K562 (cell line): ENCODE results near the gene HGS. TPM values are rescaled to one million over a fixed set of nuclear protein-coding genes. Genes with fewer than 3 reads are reported as not detected.

Experiments used
- ARID1B ChIP-seq: fragments of 450-650 bp; IDR thresholded peaks from 2 replicates; pipeline ENCODE4 v1.6.1; 2016; ENCODE audit warnings: antibody characterized with exemption, mild to moderate bottlenecking, inconsistent platforms
- ATF4 ChIP-seq: fragments of 450-650 bp; formaldehyde crosslinking; IDR thresholded peaks from 2 replicates; pipeline ENCODE4 v1.4.0; 2022; ENCODE audit warnings: mild to moderate bottlenecking, moderate library complexity
- CHD1 ChIP-seq: fragments of 200-600 bp; sonication (generic); IDR thresholded peaks from one replicate; pipeline ENCODE4 v1.6.1; 2012; ENCODE audit warnings: mild to moderate bottlenecking, moderate library complexity, low read length, inconsistent platforms
- HDAC8 ChIP-seq: fragments of 450-650 bp; IDR thresholded peaks from 2 replicates; pipeline ENCODE4 v1.6.1; 2016; ENCODE audit warnings: mild to moderate bottlenecking, missing genetic modification characterization, moderate library complexity, missing compliant biosample characterization
- ILK ChIP-seq: fragments of 450-650 bp; IDR thresholded peaks from 2 replicates; pipeline ENCODE4 v1.6.1; 2016; ENCODE audit warnings: missing genetic modification characterization, low read depth, mild to moderate bottlenecking, missing compliant biosample characterization, moderate library complexity, borderline replicate concordance
- MCM2 ChIP-seq: fragments of 450-650 bp; IDR thresholded peaks from 2 replicates; pipeline ENCODE4 v1.6.1; 2017; ENCODE audit warnings: low read depth, mild to moderate bottlenecking
- NCOA2 ChIP-seq, 2 experiments: fragments of 450-650 bp; IDR thresholded peaks; 2 replicates each; pipeline ENCODE4 v1.6.1; 2018; ENCODE audit warnings: mild to moderate bottlenecking in 2 of 2, moderate library complexity in 1 of 2; ENCODE audit not compliant: partially characterized antibody in 2 of 2
- PTBP1 ChIP-seq: fragments of 200-400 bp; formaldehyde crosslinking; IDR thresholded peaks from 2 replicates; pipeline ENCODE4 v1.6.1; 2017; ENCODE audit warnings: low read depth, low read length
- RBBP5 ChIP-seq: fragments of 200-600 bp; sonication (generic); IDR thresholded peaks from 2 replicates; pipeline ENCODE4 v1.6.1; 2012; ENCODE audit warnings: borderline replicate concordance, mild to moderate bottlenecking, low read length, control low read depth, inconsistent platforms; ENCODE audit not compliant: insufficient read depth, poor library complexity, severe bottlenecking
- SMARCC2 ChIP-seq: fragments of 450-650 bp; IDR thresholded peaks from 2 replicates; pipeline ENCODE4 v1.6.1; 2017; ENCODE audit warnings: antibody characterized with exemption, moderate library complexity, mild to moderate bottlenecking, low read depth
- SRSF9 ChIP-seq: fragments of 200-400 bp; formaldehyde crosslinking; IDR thresholded peaks from 2 replicates; pipeline ENCODE4 v1.6.1; 2017; ENCODE audit warnings: low read depth, low read length, borderline replicate concordance
- ZBTB40 ChIP-seq, 2 experiments: fragments of 450-650 bp in 1 of 2; sonication (generic) in 1 of 2; formaldehyde crosslinking in 1 of 2; IDR thresholded peaks; 2 replicates each; pipeline versions ENCODE4 v1.7.1 to v1.9.0; 2016 to 2022; ENCODE audit warnings: inconsistent platforms in 1 of 2, mild to moderate bottlenecking in 1 of 2, missing genetic modification reagents in 1 of 2
- ZFPM2 ChIP-seq: fragments of 250-450 bp; sonication (Bioruptor Pico); IDR thresholded peaks from 2 replicates; pipeline ENCODE4 v1.5.1; 2022; ENCODE audit warnings: mild to moderate bottlenecking
- ZNF217 ChIP-seq: sonication (generic); formaldehyde crosslinking; IDR thresholded peaks from 2 replicates; pipeline ENCODE4 v1.8.0; 2022; ENCODE audit warnings: mild to moderate bottlenecking, missing genetic modification reagents
- ZNF23 ChIP-seq: fragments of 250-450 bp; sonication (Bioruptor Pico); IDR thresholded peaks from 2 replicates; pipeline ENCODE4 v1.4.0; 2020; ENCODE audit warnings: mild to moderate bottlenecking
- ZNF274 ChIP-seq: IDR thresholded peaks from 2 replicates; pipeline ENCODE4 v1.6.1; 2011; ENCODE audit warnings: low read depth, mild to moderate bottlenecking, low read length, moderate library complexity, borderline replicate concordance
- ZNF696 ChIP-seq: fragments of 250-450 bp; sonication (Bioruptor Pico); conservative IDR thresholded peaks from 2 replicates; pipeline ENCODE4 v1.4.0; 2020; ENCODE audit warnings: mild to moderate bottlenecking, moderate library complexity
- polyA plus RNA-seq, 8 experiments: library from polyadenylated mRNA; depleted of rRNA in 4 of 8; stranded (reverse) in 5 of 8; unstranded in 3 of 8; fragments of >200 nt; fragmentation: Nextera tagmentation in 2 of 8; fragmentation: Illumina TruSeq in 1 of 8; extraction: Ambion mirVana in 2 of 8; extraction: Trizol in 1 of 8; gene quantifications; 2 replicates each; pipeline versions ENCODE4 v1.2.1 to v1.2.3, GENCODE V29; 2011 to 2014; ENCODE audit warnings: inconsistent platforms in 1 of 8, missing spikeins in 1 of 8
- total RNA-seq, 7 experiments: library from RNA; depleted of rRNA in 6 of 7; stranded (reverse); fragments of >200 nt in 6 of 7; fragmentation: Illumina TruSeq in 2 of 7; extraction: Trizol in 2 of 7; gene quantifications; 2 replicates each; pipeline versions ENCODE4 v1.2.1 to v1.2.3, GENCODE V29; 2011 to 2021; ENCODE audit warnings: low replicate concordance in 1 of 7

HGS gene
- total and polyA plus RNA-seq, 9 of the 15 experiments (the other 6 are each of a cell fraction or from before 2014, with no cell fraction given), result 3.9 to 176 (median 77.1) TPM

- TF ChIP-seq ATF4 (CRISPR knock-in tag), result no peak
- TF ChIP-seq SRSF9, result no peak
- TF ChIP-seq SMARCC2, result no peak
- TF ChIP-seq ZNF696 (CRISPR knock-in tag), result no peak
- TF ChIP-seq MCM2, result no peak
- TF ChIP-seq HDAC8 (tag), result no peak
- TF ChIP-seq ZBTB40 (IDR thresholded peaks at IDR 0.05), result peak; percentile 90
- no peak for TF ChIP-seq ZBTB40 (CRISPR knock-in tag; IDR thresholded peaks at IDR 0.05)
- 0 out of 2 replicates have a peak, but pooled peaks have one; percentile 12 for TF ChIP-seq ARID1B
- TF ChIP-seq ZNF274, result 0 out of 2 replicates have a peak, but pooled peaks have one; percentile 25
- no peak for TF ChIP-seq ILK (tag)
- no peak for TF ChIP-seq ZFPM2
- no peak for TF ChIP-seq PTBP1
- TF ChIP-seq NCOA2 (IDR thresholded peaks at IDR 0.05; ENCODE audit: partially characterized antibody in 2 of 2), result no peak
- peak; percentile 73 for TF ChIP-seq CHD1
- no peak for TF ChIP-seq ZNF23 (CRISPR knock-in tag)
- TF ChIP-seq ZNF217 (CRISPR knock-in tag), result no peak
- TF ChIP-seq RBBP5, result peak; percentile 70
Observed at GRCh38 chr17:81702934-81703746, 19.3 kb downstream of the HGS start, which contains the start of gene MRPL12 (continued).
